ENCODE results near the gene DOHH.
"Not testable (repeated sequence)": the region's sequence is repeated elsewhere in the genome, so short reads cannot be mapped to it uniquely, and the experiment has no call there.

DOHH gene

GRCh38 chr19:3462991-3463713 lies 37.3 kb downstream of the DOHH start:
- DNase-seq (ENCODE audit: extremely low read depth in 1 of 2, low read depth in 1 of 2): no peak

- DNase-seq (ENCODE audit: extremely low read depth in 1 of 2, low read depth in 1 of 2): no peak
These were observed 40.4 kb downstream of the DOHH start for GRCh38 chr19:3459965-3460582.

- no peak for DNase-seq (ENCODE audit: extremely low read depth in 1 of 2, low read depth in 1 of 2)
These were observed 41.2 kb downstream of the DOHH start for GRCh38 chr19:3459089-3459881.

- DNase-seq (ENCODE audit: extremely low read depth in 1 of 2, low read depth in 1 of 2): no peak
These were observed 42.0 kb downstream of the DOHH start for GRCh38 chr19:3458229-3459088.

GRCh38 chr19:3457528-3458228 lies 42.8 kb downstream of the DOHH start:
- no peak for DNase-seq (ENCODE audit: extremely low read depth in 1 of 2, low read depth in 1 of 2)

- no peak for DNase-seq (ENCODE audit: extremely low read depth in 1 of 2, low read depth in 1 of 2)
These were observed 43.4 kb downstream of the DOHH start for GRCh38 chr19:3456925-3457527.

- DNase-seq (ENCODE audit: extremely low read depth in 1 of 2, low read depth in 1 of 2): no peak
These were observed 44.4 kb downstream of the DOHH start for GRCh38 chr19:3455960-3456601.

GRCh38 chr19:3455393-3455955 lies 45.0 kb downstream of the DOHH start:
- no peak for DNase-seq (ENCODE audit: extremely low read depth in 1 of 2, low read depth in 1 of 2)

GRCh38 chr19:3454656-3455392 lies 45.6 kb downstream of the DOHH start:
- DNase-seq (ENCODE audit: extremely low read depth in 1 of 2, low read depth in 1 of 2): no peak

- DNase-seq (ENCODE audit: extremely low read depth in 1 of 2, low read depth in 1 of 2): no peak
These were observed 46.6 kb downstream of the DOHH start for GRCh38 chr19:3453840-3454239.

GRCh38 chr19:3452942-3453214 lies 47.6 kb downstream of the DOHH start:
- not testable (repeated sequence) for DNase-seq (ENCODE audit: extremely low read depth in 1 of 2, low read depth in 1 of 2)

- no peak for DNase-seq (ENCODE audit: extremely low read depth in 1 of 2, low read depth in 1 of 2)
These were observed 48.1 kb downstream of the DOHH start for GRCh38 chr19:3452171-3452941.

GRCh38 chr19:3451451-3451866 lies 49.0 kb downstream of the DOHH start:
- DNase-seq (ENCODE audit: extremely low read depth in 1 of 2, low read depth in 1 of 2): no peak

GRCh38 chr19:3450796-3451411 lies 49.6 kb downstream of the DOHH start:
- DNase-seq (ENCODE audit: extremely low read depth in 1 of 2, low read depth in 1 of 2): no peak

- DNase-seq (ENCODE audit: extremely low read depth in 1 of 2, low read depth in 1 of 2): no peak
These were observed 51.7 kb downstream of the DOHH start for GRCh38 chr19:3448616-3449334.

GRCh38 chr19:3446657-3447056 lies 53.8 kb downstream of the DOHH start:
- DNase-seq (ENCODE audit: extremely low read depth in 1 of 2, low read depth in 1 of 2): not testable (repeated sequence)

Measured in activated CD8-positive, alpha-beta memory T cell treated with anti-CD3 and anti-CD28 coated beads for 1 hour (primary cell).